GM12875 (cell line): Measurements from ENCODE around the gene ZDHHC12.

Source experiments
- H3K4me3 ChIP-seq: one replicate; pipeline ENCODE4 v1.5.1; 2011; ENCODE audit warnings: low read depth, low read length, control low read depth
- TF ChIP-seq, protein P1 (sequence below): IDR thresholded peaks from 2 replicates; pipeline ENCODE4 v1.5.1; 2011; ENCODE audit warnings: low read depth, mild to moderate bottlenecking, control low read depth, inconsistent platforms, low read length, moderate library complexity, borderline replicate concordance; ENCODE audit not compliant: insufficient read depth

ZDHHC12 gene

DNA sequence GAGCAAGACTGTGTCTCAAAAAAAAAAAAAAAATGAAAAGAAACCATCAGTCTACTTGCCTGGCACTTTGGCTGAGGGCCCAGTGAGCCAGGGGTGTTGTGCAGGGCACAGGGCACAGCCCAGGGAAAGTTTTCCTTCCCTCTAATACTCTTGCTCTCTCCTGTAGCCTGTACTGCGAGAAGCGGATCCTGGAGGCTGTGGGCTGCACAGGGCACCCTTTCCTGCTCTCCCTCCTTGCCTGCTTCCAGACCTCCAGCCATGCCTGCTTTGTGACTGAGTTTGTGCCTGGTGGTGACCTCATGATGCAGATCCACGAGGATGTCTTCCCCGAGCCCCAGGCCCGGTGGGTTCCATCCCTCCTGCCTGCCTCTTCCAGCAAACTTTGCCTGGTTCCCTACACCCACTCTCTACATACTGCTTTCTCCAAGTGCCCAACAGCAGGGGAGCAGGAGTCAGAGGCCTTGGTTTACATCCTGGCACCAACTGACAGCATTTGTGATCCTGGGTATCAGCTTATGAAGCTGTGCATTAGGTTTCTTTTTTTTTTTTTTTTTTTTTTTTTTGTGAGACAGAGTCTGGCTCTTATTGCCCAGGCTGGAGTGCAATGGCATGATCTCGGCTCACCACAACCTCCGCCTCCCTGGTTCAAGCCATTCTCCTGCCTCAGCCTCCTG is 7.2 kb downstream of the ZDHHC12 start:
- H3K4me3 ChIP-seq: no peak overlapping the region
- TF ChIP-seq, protein P1, sequence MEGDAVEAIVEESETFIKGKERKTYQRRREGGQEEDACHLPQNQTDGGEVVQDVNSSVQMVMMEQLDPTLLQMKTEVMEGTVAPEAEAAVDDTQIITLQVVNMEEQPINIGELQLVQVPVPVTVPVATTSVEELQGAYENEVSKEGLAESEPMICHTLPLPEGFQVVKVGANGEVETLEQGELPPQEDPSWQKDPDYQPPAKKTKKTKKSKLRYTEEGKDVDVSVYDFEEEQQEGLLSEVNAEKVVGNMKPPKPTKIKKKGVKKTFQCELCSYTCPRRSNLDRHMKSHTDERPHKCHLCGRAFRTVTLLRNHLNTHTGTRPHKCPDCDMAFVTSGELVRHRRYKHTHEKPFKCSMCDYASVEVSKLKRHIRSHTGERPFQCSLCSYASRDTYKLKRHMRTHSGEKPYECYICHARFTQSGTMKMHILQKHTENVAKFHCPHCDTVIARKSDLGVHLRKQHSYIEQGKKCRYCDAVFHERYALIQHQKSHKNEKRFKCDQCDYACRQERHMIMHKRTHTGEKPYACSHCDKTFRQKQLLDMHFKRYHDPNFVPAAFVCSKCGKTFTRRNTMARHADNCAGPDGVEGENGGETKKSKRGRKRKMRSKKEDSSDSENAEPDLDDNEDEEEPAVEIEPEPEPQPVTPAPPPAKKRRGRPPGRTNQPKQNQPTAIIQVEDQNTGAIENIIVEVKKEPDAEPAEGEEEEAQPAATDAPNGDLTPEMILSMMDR: no peak

GRCh38 chr9:128715436-128715750 is 8.5 kb downstream of the ZDHHC12 start:
- TF ChIP-seq, protein P1: no peak
- H3K4me3 ChIP-seq: no peak overlapping the region

GRCh38 chr9:128714586-128715435 is 9.1 kb downstream of the ZDHHC12 start:
- no peak overlapping the region for H3K4me3 ChIP-seq
- TF ChIP-seq, protein P1: no peak

DNA sequence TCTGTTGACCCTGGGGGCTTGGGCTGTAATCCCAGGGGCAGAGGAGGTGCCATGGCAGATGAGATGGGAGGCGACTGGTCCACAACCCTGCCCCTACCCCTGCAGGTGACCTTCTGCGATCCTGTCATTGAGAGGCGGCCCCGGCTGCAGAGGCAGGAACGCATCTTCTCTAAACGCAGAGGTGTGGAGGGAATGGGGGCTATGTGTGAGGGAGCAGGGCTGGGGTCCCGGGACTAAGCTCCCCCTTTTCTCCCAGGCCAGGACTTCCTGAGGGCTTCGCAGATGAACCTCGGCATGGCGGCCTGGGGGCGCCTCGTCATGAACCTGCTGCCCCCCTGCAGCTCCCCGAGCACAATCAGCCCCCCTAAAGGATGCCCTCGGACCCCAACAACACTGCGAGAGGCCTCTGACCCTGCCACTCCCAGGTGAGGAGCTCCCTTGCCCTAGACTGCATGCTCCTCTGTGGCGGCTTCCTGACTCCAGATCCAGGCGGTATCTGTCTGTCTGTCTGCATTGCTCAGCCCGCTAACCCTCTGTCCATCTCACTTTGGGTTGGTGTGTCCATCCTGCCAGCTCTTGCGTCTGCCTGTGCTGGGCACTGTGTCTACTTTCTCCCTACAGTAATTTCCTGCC is 9.9 kb downstream of the ZDHHC12 start:
- H3K4me3 ChIP-seq: no peak overlapping the region
- TF ChIP-seq, protein P1: no peak

DNA sequence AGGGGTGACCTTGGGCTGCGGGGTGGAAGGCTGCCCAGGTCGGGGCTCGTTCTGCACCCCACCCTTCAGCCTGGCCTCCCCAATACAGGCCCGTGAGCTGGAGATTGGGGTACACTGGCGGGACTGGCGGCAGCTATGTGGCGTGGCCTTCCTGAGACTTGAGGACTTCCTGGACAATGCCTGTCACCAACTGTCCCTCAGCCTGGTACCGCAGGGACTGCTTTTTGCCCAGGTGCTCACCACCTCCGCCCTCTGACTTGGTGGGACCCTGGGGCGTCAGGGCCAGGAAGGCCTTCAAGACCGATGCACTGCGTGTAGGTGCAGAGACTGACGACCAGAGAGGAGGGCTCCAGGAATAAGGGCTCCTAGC is 10.5 kb downstream of the ZDHHC12 start:
- TF ChIP-seq, protein P1: no peak
- H3K4me3 ChIP-seq: no peak overlapping the region

DNA sequence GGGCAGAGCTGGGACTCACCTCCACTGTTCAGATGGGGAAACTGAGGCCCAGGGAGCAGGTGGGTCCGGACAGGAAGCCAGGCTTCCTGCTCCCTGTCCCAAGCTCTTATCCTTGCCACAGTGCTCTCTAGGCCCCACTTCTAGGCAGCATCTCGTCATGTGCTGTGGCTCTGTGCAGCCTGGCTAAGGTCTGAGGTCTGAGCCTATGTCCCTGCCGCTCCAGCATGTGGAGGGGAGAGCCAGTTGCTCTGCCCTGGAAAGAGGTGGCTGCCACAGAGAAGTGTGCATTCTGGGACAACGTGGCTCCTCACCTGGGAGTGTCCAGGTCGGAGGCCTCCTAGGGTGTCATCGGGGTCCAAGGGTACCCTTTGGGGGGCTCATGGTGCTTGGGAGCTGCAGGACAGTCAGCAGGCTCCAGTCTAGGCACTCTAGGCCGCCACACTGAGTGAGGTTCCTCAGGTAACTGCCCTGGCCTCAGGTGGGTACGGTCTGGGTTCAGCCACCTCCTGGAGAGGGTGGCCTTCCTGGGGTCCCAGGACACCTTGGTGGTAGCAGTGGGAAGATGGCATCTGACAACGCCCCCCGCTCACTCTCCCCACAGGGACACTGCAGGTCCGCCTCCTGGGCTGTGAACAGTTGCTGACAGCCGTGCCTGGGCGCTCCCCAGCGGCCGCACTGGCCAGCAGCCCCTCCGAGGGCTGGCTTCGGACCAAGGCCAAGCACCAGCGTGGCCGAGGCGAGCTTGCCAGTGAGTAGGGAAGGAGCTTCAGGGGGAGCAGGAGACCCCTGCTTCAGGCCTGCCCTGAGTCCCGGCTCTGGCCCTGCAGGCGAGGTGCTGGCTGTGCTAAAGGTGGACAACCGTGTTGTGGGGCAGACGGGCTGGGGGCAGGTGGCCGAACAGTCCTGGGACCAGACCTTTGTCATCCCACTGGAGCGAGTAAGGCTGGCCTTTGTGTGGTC is 11.2 kb downstream of the ZDHHC12 start:
- TF ChIP-seq, protein P1: no peak
- no peak overlapping the region for H3K4me3 ChIP-seq
